Sigmoid colon (tissue), 4 donors: ENCODE data around the gene PDE4D.

Experiments used
- EP300 ChIP-seq, 4 donors: sonication (generic); formaldehyde crosslinking; IDR thresholded peaks; one replicate each; pipeline ENCODE4 v1.6.1; 2017; ENCODE audit warnings: antibody characterized with exemption in 4 of 4
- POLR2A ChIP-seq, 2 donors: fragments of 450-650 bp; IDR thresholded peaks; one replicate each; pipeline ENCODE4 v1.6.1; 2016; ENCODE audit warnings: antibody characterized with exemption in 2 of 2, mild to moderate bottlenecking in 2 of 2, moderate library complexity in 2 of 2
- POLR2AphosphoS5 ChIP-seq, 4 donors: sonication (generic); formaldehyde crosslinking; IDR thresholded peaks; one replicate each; pipeline ENCODE4 v1.6.1; 2017; ENCODE audit warnings: antibody characterized with exemption in 4 of 4
- TF ChIP-seq, protein P1 (sequence below), 4 experiments: fragments of 450-650 bp in 3 of 4; fragments of 200-600 bp in 1 of 4; IDR thresholded peaks; one replicate each; pipeline ENCODE4 v1.5.1; 2016 to 2019; ENCODE audit warnings: antibody characterized with exemption in 4 of 4, mild to moderate bottlenecking in 3 of 4, moderate library complexity in 2 of 4

DNA sequence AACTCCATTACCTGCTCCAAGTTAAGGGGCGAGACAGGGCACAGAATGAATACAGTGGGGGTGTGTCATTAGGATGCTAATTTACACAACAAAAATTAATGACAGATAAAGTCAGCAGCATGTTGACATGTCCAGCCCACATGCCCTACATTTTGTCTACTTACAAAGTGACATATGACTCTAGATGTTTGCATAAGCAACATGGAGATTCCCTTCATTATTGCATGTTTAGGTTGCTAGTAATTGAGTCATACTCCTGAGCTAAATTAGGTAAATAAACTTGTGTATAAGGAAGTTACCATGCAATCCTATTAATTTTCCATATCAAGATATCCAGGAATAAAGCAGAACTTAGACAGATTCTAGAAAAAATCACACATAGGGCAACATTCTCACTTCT, 232.2 kb downstream of the PDE4D start:
- TF ChIP-seq, protein P1, sequence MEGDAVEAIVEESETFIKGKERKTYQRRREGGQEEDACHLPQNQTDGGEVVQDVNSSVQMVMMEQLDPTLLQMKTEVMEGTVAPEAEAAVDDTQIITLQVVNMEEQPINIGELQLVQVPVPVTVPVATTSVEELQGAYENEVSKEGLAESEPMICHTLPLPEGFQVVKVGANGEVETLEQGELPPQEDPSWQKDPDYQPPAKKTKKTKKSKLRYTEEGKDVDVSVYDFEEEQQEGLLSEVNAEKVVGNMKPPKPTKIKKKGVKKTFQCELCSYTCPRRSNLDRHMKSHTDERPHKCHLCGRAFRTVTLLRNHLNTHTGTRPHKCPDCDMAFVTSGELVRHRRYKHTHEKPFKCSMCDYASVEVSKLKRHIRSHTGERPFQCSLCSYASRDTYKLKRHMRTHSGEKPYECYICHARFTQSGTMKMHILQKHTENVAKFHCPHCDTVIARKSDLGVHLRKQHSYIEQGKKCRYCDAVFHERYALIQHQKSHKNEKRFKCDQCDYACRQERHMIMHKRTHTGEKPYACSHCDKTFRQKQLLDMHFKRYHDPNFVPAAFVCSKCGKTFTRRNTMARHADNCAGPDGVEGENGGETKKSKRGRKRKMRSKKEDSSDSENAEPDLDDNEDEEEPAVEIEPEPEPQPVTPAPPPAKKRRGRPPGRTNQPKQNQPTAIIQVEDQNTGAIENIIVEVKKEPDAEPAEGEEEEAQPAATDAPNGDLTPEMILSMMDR (IDR thresholded peaks at IDR 0.05): no peak
- no peak for TF ChIP-seq POLR2A (IDR thresholded peaks at IDR 0.05)
- TF ChIP-seq EP300 (IDR thresholded peaks at IDR 0.05): no peak
- no peak for TF ChIP-seq POLR2AphosphoS5 (IDR thresholded peaks at IDR 0.05)
